ENCODE results near the gene FILIP1L.

Gene FILIP1L

GRCh38 chr3:100042166-100042981 lies 71.9 kb downstream of the FILIP1L start:
- DNase-seq: peak; percentile 91
- no peak for TF ChIP-seq CTCF (IDR thresholded peaks at IDR 0.05; ENCODE audit: low read depth, low read length, missing control alignments)
- Histone ChIP-seq H3K4me3 (ENCODE audit: low read depth, low read length) (no peak overlapping the region), H3K27ac (peak overlapping the region; percentile 94), H3K36me3 (replicated peaks) (no peaks in the 10 kb centered on the region), H3K27me3 (replicated peaks) (no peaks in the 10 kb centered on the region)
- in situ Hi-C loops (cut with HindIII; ENCODE audit: low pct_ligation_motif_present, low sequenced_read_pairs): no loop called here

- no peak overlapping the region for H3K4me3 ChIP-seq (ENCODE audit: low read depth, low read length)
- no peaks in the 10 kb centered on the region for H3K27me3 ChIP-seq (replicated peaks)
- peak; percentile 64 for DNase-seq
- peak overlapping the region; percentile 94 for H3K27ac ChIP-seq
- no peaks in the 10 kb centered on the region for H3K36me3 ChIP-seq (replicated peaks)
- in situ Hi-C loops (cut with HindIII; ENCODE audit: low pct_ligation_motif_present, low sequenced_read_pairs): no loop called here
- TF ChIP-seq CTCF (IDR thresholded peaks at IDR 0.05; ENCODE audit: low read depth, low read length, missing control alignments): no peak
Measured at GRCh38 chr3:100041328-100041749, 73.0 kb downstream of the FILIP1L start.

GRCh38 chr3:100040451-100041225 lies 73.7 kb downstream of the FILIP1L start:
- Histone ChIP-seq H3K27me3 (replicated peaks) (no peaks in the 10 kb centered on the region), H3K27ac (peak overlapping the region; percentile 94), H3K36me3 (replicated peaks) (no peaks in the 10 kb centered on the region), H3K4me3 (ENCODE audit: low read depth, low read length) (no peak overlapping the region)
- no peak for TF ChIP-seq CTCF (IDR thresholded peaks at IDR 0.05; ENCODE audit: low read depth, low read length, missing control alignments)
- DNase-seq: peak; percentile 65
- in situ Hi-C loops (cut with HindIII; ENCODE audit: low pct_ligation_motif_present, low sequenced_read_pairs): no loop called here

GRCh38 chr3:100039075-100039474 lies 75.2 kb downstream of the FILIP1L start:
- no peak overlapping the region for H3K27ac ChIP-seq
- in situ Hi-C loops (cut with HindIII; ENCODE audit: low pct_ligation_motif_present, low sequenced_read_pairs): no loop called here
- no peak overlapping the region for H3K4me3 ChIP-seq (ENCODE audit: low read depth, low read length)
- H3K36me3 ChIP-seq (replicated peaks): no peaks in the 10 kb centered on the region
- no peak for TF ChIP-seq CTCF (IDR thresholded peaks at IDR 0.05; ENCODE audit: low read depth, low read length, missing control alignments)
- no peak for DNase-seq
- H3K27me3 ChIP-seq (replicated peaks): no peaks in the 10 kb centered on the region

- Histone ChIP-seq H3K36me3 (replicated peaks) (no peaks in the 10 kb centered on the region), H3K4me3 (ENCODE audit: low read depth, low read length) (no peak overlapping the region), H3K27me3 (replicated peaks) (no peaks in the 10 kb centered on the region), H3K27ac (peak overlapping the region; percentile 78)
- in situ Hi-C loops (cut with HindIII; ENCODE audit: low pct_ligation_motif_present, low sequenced_read_pairs): no loop called here
- no peak for DNase-seq
- no peak for TF ChIP-seq CTCF (IDR thresholded peaks at IDR 0.05; ENCODE audit: low read depth, low read length, missing control alignments)
Measured at GRCh38 chr3:100033903-100034471, 80.3 kb downstream of the FILIP1L start.
